SK-N-MC (cell line): ENCODE results near the gene MALRD1.

ENCODE experiments used
- EZH2 ChIP-seq: fragments of 200-600 bp; sonication (generic); IDR thresholded peaks from one replicate; pipeline ENCODE4 v1.6.1; 2017; ENCODE audit warnings: antibody characterized with exemption
- FOXP2 ChIP-seq: optimal IDR thresholded peaks from 2 replicates; pipeline ENCODE3; 2011; ENCODE audit warnings: mild to moderate bottlenecking, moderate library complexity; ENCODE audit not compliant: insufficient read depth; ENCODE audit errors: extremely low read length, control extremely low read depth
- POLR2AphosphoS5 ChIP-seq: IDR thresholded peaks from 2 replicates; pipeline ENCODE4 v1.6.1; 2012; ENCODE audit warnings: mild to moderate bottlenecking, low read depth, low read length, borderline replicate concordance

DNA sequence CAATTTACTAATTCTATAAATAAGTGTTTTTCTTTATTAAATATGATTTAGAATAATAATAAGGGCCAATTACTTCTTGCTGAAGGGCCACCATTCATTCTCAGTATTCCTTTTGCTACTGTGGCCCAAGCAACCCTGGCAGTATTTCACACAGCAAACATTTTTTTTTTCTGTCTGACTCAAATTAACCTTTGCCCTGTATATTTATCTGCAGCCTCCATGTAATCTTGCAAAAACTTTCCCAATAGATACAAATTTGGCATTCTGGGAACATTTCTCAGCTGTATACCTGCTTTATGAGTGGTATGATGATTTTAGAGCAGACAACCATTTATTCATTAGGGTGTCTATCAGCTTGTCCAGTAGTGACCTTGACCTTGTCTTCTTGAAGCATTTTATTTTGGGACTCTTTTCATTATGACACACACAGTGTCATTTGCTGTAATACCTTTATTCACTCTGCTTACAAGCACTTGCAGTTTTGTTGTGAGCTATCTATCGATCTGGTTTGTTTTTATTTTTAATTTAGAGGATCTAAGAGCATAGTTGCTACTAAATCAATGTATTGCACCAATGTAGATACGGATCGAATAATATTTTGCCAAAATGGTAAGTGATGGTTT lies 607.9 kb downstream of the MALRD1 start:
- TF ChIP-seq EZH2 (no peak), POLR2AphosphoS5 (no peak), FOXP2 (no peak)
